Activated CD8-positive, alpha-beta memory T cell treated with anti-CD3 and anti-CD28 coated beads for 1 hour (primary cell): Measurements from ENCODE around the gene FYCO1.
"Not testable (repeated sequence)": the region's sequence is repeated elsewhere in the genome, so short reads cannot be mapped to it uniquely, and the experiment has no call there.

Experiments
- DNase-seq, 2 donors: peaks; one replicate each; pipeline ENCODE4 v3.0.0-alpha.2; 2020; ENCODE audit warnings: low read depth in 1 of 2; ENCODE audit errors: extremely low read depth in 1 of 2

The FYCO1 gene

GRCh38 chr3:45995236-45996192 lies at the start of gene FYCO1:
Gene FYCO1, minus strand, starts transcription at chr3:45995824. Its CDS starts 10,914 bp downstream, at chr3:45984910.
- DNase-seq = peak; percentile 45 to 79

- no peak for DNase-seq
These were observed 43.3 kb upstream of the FYCO1 start for GRCh38 chr3:46038916-46039315.

- not testable (repeated sequence) for DNase-seq
These were observed 42.4 kb upstream of the FYCO1 start for GRCh38 chr3:46038071-46038470.

GRCh38 chr3:46036191-46036590 lies 40.6 kb upstream of the FYCO1 start:
- DNase-seq = no peak

- no peak for DNase-seq
These were observed 36.1 kb upstream of the FYCO1 start for GRCh38 chr3:46031747-46032146.

GRCh38 chr3:46031269-46031668 lies 35.6 kb upstream of the FYCO1 start:
- no peak for DNase-seq

- no peak for DNase-seq
These were observed 35.0 kb upstream of the FYCO1 start for GRCh38 chr3:46030626-46031025.

GRCh38 chr3:46029953-46030543 lies 34.4 kb upstream of the FYCO1 start:
- no peak for DNase-seq

- DNase-seq = no peak
These were observed 32.2 kb upstream of the FYCO1 start for GRCh38 chr3:46027736-46028397.

GRCh38 chr3:46027021-46027705 lies 31.5 kb upstream of the FYCO1 start, which contains the start of gene XCR1:
Gene XCR1, minus strand, starts transcription at chr3:46027483. Its CDS starts 5,536 bp downstream, at chr3:46021947.
- no peak for DNase-seq

- no peak for DNase-seq
These were observed 29.5 kb upstream of the FYCO1 start for GRCh38 chr3:46025139-46025538.

GRCh38 chr3:46024131-46024530 lies 28.5 kb upstream of the FYCO1 start:
- DNase-seq = no peak

GRCh38 chr3:46022909-46023785 lies 27.5 kb upstream of the FYCO1 start:
- no peak for DNase-seq

GRCh38 chr3:46021516-46021915 lies 25.9 kb upstream of the FYCO1 start:
- no peak for DNase-seq

- DNase-seq = no peak
These were observed 25.3 kb upstream of the FYCO1 start for GRCh38 chr3:46020766-46021510.

- no peak for DNase-seq
These were observed 24.1 kb upstream of the FYCO1 start for GRCh38 chr3:46019707-46020106.

GRCh38 chr3:46017720-46018119 lies 22.1 kb upstream of the FYCO1 start:
- no peak for DNase-seq

- DNase-seq = no peak
These were observed 17.9 kb upstream of the FYCO1 start for GRCh38 chr3:46013316-46014094.
